GM12801 (cell line): ENCODE data around the gene PLAAT5.

Experiments used
- CTCF ChIP-seq: IDR thresholded peaks from one replicate; pipeline ENCODE4 v1.5.1; 2011; ENCODE audit warnings: control low read depth; ENCODE audit not compliant: insufficient read length; ENCODE audit errors: extremely low read depth

The PLAAT5 gene

GRCh38 chr11:63490551-63491239 lies at the start of gene PLAAT5:
Gene PLAAT5, minus strand, starts transcription at chr11:63491167. Its CDS starts 133 bp downstream, at chr11:63491034.
- TF ChIP-seq CTCF: no peak

GRCh38 chr11:63537293-63538101 lies 46.5 kb upstream of the PLAAT5 start:
- no peak for TF ChIP-seq CTCF

- TF ChIP-seq CTCF: no peak
These were observed 45.8 kb upstream of the PLAAT5 start, which contains the start of gene PLAAT4 for GRCh38 chr11:63536669-63537292. Gene PLAAT4, plus strand, starts transcription at chr11:63536808. Its CDS starts 61 bp downstream, at chr11:63536869.

GRCh38 chr11:63535734-63536133 lies 44.8 kb upstream of the PLAAT5 start:
- TF ChIP-seq CTCF: no peak

GRCh38 chr11:63534895-63535461 lies 44.0 kb upstream of the PLAAT5 start:
- no peak for TF ChIP-seq CTCF

GRCh38 chr11:63534076-63534475 lies 43.1 kb upstream of the PLAAT5 start:
- TF ChIP-seq CTCF: no peak
